Stimulated activated CD4-positive, alpha-beta T cell treated with anti-CD3 and anti-CD28 coated beads, Interleukin-2, amount 100 ng/mL, for 48 hours (primary cell): ENCODE results near the gene OTUD5.

Experiments used
- DNase-seq, 2 donors: peaks; one replicate each; pipeline ENCODE4 v3.0.0-alpha.2; 2020

Gene OTUD5

DNA sequence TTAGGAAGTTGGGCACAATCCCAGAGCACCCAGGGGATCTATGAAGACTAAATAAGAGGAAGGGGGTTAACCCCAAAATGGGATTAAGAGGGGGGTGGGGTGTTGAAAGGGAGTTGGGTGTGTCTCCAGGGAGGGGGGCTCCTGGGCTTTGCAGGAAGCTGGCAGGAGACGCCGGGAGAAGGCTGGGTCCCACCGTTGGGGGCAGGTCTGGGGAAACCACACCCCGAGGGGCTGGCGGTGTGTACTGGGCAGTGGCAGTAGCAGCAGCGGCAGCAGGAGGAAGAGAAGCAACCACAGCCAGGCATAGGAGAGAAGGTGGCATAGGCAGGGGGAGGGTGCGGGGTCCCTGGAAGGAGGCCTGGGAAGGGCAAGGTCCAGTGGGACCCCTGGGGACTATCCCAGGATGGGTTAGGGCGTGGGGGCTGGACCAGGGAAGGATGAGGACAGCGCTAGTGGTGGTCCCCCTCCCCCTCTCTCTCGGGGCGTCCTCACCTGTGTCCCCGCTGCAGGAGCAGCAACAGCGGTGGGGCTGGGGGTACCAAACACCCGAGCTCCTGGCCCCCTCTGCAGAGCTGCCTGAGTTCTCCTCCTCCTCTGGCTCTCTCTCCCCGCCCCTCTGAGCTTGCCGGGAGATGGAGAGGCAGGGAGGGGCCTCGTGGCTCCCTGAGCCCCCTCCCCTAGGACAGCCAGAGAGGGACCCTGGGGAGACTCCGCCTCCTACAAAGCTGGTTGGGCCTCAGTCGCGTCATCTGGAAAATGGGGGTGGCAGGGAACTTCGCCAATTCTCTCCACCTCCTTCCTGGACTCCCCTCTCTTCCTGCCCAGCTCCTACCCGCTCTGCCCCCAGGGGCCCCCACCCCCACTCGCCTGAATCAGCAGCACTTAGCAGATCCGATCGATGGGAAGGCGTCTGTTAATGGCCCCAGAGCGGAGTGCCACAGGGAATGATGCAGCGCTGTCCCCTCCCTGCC lies 14.1 kb upstream of the OTUD5 start, which contains the start of gene KCND1:
TSS of gene KCND1 (minus strand) at position 596 of the 971 bp plus-strand sequence. CDS start 1,573 bp downstream, outside the sequence.
- no peak for DNase-seq

DNA sequence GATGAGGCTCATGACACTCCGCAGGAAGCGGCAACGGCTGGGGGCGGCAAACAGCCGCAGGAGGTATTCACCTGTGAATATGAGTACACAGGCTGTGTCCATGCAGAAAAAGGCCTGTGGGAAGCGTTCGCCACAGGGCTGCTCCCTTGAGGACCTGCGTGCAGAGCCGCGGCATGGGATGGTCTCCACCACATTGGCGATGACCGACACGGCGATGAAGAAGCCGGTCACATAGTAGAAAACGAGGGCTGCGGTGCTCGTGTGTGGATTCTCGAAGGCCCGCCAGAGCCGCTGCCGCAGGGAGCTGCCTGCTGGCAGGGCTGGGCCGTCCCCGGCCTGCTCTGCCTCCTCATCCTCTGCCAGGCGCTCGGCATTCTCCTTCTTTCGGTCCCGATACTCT lies 12.1 kb upstream of the OTUD5 start:
- no peak for DNase-seq

DNA sequence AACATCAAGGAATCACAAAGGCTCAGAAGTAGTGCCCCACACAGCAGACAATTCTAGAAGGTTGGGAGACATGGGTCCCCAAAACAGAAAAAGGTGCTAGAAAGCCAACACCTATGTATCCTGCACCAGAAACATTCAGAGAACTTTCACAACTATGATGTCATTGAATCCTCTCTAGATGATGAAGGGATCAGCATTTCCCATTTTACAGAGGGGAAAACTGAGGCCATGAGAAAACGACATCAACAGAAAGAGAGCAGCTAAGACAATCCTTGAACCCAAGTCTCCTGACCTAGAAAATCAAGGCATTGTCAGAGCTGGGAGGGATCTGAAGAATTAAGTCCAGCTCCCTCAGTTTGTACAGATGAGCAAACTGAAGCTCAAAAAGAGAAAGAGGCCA lies 11.0 kb upstream of the OTUD5 start:
- DNase-seq, result no peak

DNA sequence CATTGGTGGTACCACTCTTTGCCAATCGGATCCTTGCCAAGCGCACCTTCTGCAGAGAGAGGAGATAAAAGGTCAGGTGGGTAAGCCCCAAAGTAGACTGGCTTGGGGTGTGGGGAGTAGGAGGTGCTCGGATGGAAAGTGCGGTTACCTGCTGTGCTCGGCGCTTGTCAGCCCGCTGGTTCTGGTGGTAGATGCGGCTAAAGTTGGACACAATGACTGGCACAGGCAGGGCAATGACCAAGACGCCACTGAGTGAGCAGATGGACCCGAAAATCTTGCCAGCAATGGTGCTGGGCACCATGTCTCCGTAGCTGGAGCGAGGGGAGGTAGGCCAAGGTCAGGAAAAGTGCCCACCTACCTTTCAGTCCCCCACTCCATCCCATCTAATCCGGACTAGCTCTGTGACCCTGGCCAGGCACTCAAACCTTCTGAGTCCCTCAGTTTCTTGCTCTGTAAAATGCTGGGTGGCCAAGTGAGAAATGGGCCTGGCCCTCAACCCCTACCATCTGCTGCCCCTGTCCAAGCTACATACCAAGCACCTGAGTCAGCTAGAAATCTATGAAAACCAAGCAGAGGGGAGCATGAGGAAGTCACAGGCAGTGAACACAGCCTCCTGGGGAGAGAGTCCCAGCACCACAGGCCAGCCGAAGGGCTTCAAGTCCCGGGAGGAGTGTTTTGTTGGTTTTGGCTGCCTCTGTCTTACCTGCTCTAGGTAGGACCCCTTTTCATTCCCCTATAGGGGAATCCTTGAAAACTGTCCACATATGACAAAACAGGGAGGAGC lies 9.6 kb upstream of the OTUD5 start:
- no peak for DNase-seq

GRCh38 chrX:48965959-48966358 lies 8.6 kb upstream of the OTUD5 start:
- no peak for DNase-seq

- DNase-seq, result no peak
Observed at GRCh38 chrX:48961585-48962091, 4.2 kb upstream of the OTUD5 start.

DNA sequence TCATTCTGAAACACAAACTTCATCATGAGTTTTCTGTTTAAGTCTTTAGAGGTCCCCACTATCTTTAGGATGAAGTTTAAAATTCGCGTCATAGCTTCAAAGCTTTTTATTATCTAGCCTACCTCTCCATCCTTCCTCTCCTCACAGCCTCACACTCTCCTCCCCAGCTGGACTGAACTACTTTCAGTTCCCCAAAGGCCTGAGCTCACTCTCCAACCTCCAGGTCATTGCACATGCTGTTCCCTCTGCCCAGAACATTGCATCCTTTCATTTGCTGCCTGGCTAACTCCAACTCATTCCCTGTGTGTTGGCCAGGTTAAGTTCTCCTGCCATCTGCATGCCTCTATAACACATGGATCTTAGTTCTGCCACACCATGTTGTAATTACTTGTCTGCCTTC lies 2.9 kb upstream of the OTUD5 start:
- no peak for DNase-seq

- DNase-seq, result no peak
Observed at GRCh38 chrX:48958635-48959094, 1.3 kb upstream of the OTUD5 start.

DNA sequence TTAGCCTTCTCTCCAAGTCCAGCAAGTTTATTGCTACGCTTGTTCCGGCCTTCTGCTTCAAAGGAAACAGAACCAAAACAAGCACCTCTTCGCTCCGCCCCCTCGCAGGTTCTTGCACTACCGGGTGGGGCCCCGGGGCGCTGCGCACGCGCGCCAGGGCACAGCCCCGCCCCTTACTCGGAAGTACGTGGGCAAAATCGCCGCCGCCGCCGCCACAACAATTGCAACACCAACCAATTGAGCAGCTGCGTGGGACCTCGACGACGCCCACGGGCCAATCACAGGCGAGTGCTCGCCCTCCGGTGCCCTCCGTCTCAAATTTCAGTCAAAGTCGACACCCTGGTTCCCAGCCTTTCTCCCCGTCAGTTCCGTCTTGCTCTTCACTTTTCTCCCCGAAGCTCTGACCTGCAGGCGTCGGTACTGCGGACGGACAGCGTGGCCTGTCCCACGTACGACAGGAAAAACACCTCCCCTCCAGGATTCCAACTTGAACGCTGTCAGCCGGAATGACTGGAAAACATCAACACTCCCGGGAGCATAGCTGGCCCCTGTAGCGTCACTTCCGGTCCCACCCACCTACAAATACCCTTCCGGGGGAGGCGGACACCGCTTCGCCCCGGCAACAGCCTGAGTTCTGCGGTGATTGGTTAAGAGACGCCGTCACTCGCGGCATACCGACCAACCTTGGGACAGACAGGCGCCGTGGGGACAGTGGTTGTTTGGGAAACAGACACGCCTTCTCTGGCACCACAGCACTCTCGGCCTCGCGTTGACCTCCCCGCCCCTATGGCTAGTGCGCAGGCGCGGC lies 624 bp upstream of the OTUD5 start:
- peak; percentile 80 to 81 for DNase-seq

DNA sequence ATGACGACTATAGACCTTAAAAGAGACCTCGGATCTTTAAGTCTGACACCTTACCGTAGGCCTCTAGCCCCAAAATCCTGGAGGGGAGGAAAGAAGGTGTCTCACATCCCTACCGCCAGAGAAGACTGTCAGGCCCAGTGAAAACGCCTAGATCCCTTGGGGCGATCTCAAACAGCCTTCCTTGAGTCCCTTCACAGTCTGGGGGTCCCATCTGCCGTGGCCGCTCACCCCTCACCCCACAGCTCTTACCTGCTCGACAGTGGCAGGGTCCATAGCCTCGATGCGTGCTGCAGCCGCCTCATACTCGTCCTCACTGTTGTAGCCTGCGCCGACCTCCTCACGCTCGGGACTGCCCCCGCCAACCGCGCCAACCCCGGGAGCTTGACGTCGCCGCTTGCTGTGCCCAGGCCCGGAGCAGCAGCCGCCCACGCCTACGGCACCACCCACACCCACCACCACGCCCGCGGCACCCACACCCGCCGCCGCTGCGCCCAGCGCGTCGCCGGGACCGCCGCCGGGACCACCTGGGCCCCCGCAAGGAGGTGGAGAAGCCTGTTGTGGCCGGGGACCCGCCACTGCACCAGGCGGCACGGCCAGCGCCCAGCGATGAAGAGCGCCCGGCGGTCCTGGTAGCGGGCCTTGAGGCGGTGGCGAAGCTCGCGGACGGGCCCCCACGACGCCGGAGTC lies 536 bp downstream of the OTUD5 start:
- peak in 1 of 2 donors; percentile 30 for DNase-seq

- DNase-seq, result no peak
Observed at GRCh38 chrX:48948589-48948988, 8.8 kb downstream of the OTUD5 start.

DNA sequence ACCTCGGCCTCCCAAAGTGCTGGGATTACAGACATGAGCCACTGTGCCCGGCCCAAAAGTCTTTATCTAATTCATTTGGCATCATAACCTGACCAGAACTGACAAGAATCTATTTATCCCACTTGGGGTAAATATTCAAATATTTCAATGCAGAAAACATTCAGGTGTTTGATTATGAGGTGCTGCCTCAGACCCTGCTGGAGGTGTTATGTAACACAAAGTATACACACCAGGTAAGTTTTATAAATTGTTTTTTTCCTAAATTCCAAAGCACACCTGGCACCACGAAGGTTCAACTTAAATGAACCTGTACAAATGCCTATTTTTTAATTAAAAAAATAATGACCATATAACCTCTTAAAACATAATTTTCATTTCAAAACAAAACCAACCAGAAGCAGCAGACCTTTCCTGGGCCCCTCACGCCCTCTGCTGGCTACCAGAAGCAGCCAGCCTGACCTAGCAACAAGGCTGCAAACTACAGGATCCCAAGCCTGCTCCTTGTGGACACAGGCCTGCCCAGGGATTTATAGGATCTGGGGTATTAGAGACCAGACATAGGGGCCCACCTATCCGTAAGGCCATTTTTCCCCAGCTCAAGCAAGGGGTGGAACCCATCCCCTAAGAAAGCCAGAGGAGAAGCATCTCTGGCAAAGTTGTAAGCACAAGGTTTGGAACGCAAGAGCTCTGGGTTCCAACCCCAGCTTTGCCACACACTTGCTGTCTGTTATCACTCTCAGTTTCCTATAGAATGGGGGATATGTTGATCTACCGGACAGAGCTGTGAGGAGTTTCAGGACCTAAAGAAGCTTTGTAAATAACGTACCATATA lies 11.7 kb downstream of the OTUD5 start:
- peak in 1 of 2 donors; percentile 58 for DNase-seq

- no peak for DNase-seq
Observed at GRCh38 chrX:48942895-48943294, 14.5 kb downstream of the OTUD5 start.

- DNase-seq, result no peak
Observed at GRCh38 chrX:48940404-48940955, 16.9 kb downstream of the OTUD5 start.

DNA sequence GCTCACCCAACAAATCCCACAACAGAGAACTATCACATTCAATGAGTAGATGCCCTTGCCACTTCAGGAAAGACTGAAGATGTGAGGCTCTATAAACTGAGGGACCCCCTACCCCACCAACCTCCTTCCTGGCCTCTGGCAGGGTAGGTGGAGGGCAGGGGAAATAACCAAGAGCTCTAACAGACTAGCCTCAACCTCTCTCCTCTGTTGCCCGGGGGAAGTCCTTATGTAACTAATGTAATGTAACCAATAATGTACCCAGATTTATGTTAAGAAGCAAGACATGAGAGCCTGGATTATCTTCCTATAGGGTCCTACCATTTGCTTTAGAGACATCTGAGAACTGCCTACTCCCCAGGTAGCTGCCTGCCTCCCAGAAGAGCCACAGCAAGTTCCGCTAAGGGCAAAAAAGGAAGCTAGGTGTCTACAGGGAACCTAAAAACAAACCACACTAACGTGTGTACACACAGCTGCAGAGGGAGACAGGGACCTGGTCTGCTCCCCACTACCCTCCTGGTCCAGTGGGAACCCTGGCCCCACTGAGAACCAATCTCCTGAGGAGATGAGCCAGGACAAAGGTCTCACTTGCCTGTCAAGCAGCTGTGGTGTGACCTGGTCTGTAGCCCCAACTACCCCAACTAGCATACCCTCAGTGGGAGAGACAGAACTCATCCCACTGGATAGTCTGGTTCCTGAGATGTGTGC lies 17.7 kb downstream of the OTUD5 start:
- no peak for DNase-seq

DNA sequence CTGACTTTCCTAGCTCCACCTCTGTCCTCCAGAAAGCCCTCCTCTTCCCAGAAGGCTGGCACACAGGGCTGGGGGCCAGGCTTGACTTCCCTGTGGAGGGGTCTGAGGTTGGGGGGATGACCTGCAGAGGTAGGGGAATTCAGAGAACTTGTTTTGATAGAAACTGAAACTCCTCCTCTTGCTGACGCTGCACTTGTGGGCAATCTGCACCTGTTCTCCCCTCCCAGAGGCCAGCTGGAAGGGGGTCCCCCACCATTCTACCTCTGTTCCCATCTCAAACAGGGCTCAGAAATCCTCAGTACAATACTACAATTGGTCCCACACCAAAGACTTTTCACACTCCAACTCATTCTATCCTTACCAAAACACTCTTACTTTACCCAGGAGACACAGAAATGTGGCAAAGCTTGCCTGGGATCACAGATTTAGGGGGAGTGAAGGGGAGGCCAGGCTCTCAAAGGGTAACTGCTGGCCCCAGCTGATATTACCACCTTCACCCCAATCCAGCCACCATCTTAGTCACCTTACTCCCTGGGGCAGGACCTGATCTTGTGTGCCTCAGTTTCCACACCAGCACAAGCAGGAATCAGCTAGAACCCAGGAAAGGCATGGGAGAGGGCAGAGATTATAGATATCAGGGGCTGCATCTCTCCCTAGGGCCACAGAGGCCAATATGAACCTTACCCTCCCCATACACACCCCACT lies 18.5 kb downstream of the OTUD5 start:
- DNase-seq, result peak; percentile 55 to 59

GRCh38 chrX:48937054-48937907 lies 20.1 kb downstream of the OTUD5 start:
- peak; percentile 77 to 87 for DNase-seq

- no peak for DNase-seq
Observed at GRCh38 chrX:48936429-48937053, 20.9 kb downstream of the OTUD5 start.
